Measurements from ENCODE around the gene NOP58.

Gene NOP58

GRCh38 chr2:202337151-202337550 is 71.6 kb downstream of the NOP58 start:
- no peak for TF ChIP-seq CTCF (IDR thresholded peaks at IDR 0.05; ENCODE audit: low read depth, low read length, missing control alignments)
- Histone ChIP-seq H3K4me3 (ENCODE audit: low read depth, low read length) (no peak overlapping the region), H3K27ac (no peak overlapping the region), H3K27me3 (replicated peaks) (no peaks in the 10 kb centered on the region), H3K36me3 (replicated peaks) (no peaks in the 10 kb centered on the region)
- in situ Hi-C loops (cut with HindIII; ENCODE audit: low pct_ligation_motif_present, low sequenced_read_pairs), result no loop called here
- DNase-seq, result no peak

DNA sequence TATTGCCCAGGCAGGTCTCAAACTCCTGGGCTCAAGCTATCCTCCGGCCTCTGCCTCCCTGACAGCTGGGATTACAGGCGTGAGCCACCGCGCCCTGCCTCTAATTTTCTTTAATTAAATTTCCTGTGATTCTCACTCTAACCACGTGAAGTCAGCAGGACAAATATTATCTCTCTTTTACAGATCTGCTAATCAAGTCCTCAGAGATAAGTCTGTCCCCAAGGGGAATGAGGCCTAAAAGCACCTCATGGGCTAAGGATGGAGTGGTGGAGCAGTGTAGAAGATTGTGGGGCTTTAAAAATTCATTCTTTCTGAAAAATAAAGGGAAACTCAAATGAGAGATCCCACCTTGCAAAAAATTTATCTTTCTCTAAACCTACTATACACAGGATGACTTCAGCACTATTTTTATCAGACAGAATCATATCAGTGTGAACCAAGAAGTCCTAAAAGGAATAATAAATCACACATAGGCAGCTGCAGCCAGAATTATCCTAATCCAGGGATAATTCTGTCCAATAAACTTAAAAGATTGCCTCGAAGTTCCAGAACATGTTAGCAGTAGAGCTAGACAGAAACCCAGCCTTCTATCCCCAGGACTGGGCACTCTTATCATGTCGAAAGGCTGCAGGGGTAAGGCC is 72.3 kb downstream of the NOP58 start:
- H3K27ac ChIP-seq, result no peak overlapping the region
- in situ Hi-C loops (cut with HindIII; ENCODE audit: low pct_ligation_motif_present, low sequenced_read_pairs), result no loop called here
- no peak overlapping the region for H3K4me3 ChIP-seq (ENCODE audit: low read depth, low read length)
- H3K36me3 ChIP-seq (replicated peaks), result no peaks in the 10 kb centered on the region
- DNase-seq, result no peak
- no peak for TF ChIP-seq CTCF (IDR thresholded peaks at IDR 0.05; ENCODE audit: low read depth, low read length, missing control alignments)
- no peaks in the 10 kb centered on the region for H3K27me3 ChIP-seq (replicated peaks)

GRCh38 chr2:202339071-202339870 is 73.7 kb downstream of the NOP58 start:
- in situ Hi-C loops (cut with HindIII; ENCODE audit: low pct_ligation_motif_present, low sequenced_read_pairs), result no loop called here
- Histone ChIP-seq H3K36me3 (replicated peaks) (no peaks in the 10 kb centered on the region), H3K27ac (no peak overlapping the region), H3K27me3 (replicated peaks) (no peaks in the 10 kb centered on the region), H3K4me3 (ENCODE audit: low read depth, low read length) (no peak overlapping the region)
- peak; percentile 59 for DNase-seq
- no peak for TF ChIP-seq CTCF (IDR thresholded peaks at IDR 0.05; ENCODE audit: low read depth, low read length, missing control alignments)

DNA sequence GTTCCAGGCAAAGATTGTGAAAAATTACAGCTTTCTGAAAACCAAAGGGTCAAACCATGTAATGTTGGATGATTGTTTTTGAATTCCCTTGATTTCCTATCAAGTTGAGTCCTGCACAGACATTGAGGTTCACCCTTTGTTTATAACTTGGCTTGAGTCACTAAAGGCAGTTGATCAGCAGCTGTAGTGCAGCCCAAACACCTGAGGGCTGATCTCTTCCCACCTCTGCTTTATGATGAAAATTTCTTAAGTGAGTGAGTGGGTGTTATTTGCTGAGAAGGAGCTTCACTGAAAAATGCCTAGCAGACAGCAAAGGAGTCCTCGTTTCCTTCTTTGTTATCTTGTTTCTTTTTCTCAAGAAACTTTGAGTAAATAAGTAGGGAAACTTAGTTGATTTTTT is 78.6 kb downstream of the NOP58 start:
- Histone ChIP-seq H3K36me3 (replicated peaks) (no peaks in the 10 kb centered on the region), H3K4me3 (ENCODE audit: low read depth, low read length) (no peak overlapping the region), H3K27ac (no peak overlapping the region), H3K27me3 (replicated peaks) (no peaks in the 10 kb centered on the region)
- no peak for TF ChIP-seq CTCF (IDR thresholded peaks at IDR 0.05; ENCODE audit: low read depth, low read length, missing control alignments)
- no peak for DNase-seq
- in situ Hi-C loops (cut with HindIII; ENCODE audit: low pct_ligation_motif_present, low sequenced_read_pairs), result no loop called here

DNA sequence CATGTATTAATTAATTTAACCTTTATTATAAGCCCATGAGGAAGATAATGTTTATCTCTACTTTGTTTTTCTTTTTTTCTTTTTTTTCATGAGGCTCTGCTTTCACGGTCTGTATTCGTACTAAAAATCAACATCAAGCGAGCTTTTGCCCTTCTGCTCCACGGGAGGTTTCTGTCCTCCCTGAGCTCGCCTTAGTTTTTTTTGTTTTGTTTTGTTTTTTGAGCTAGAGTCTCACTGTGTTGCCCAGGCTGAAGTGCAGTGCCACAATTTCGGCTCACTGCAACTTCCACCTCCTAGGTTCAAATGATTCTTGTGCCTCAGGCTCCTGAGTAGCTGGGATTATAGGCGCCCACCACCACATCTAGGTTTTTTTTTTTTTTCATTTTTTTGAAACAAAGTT is 80.6 kb downstream of the NOP58 start:
- H3K4me3 ChIP-seq (ENCODE audit: low read depth, low read length), result no peak overlapping the region
- H3K27ac ChIP-seq, result no peak overlapping the region
- no peaks in the 10 kb centered on the region for H3K27me3 ChIP-seq (replicated peaks)
- no peak for TF ChIP-seq CTCF (IDR thresholded peaks at IDR 0.05; ENCODE audit: low read depth, low read length, missing control alignments)
- no peak for DNase-seq
- in situ Hi-C loops (cut with HindIII; ENCODE audit: low pct_ligation_motif_present, low sequenced_read_pairs), result no loop called here
- no peaks in the 10 kb centered on the region for H3K36me3 ChIP-seq (replicated peaks)

Data from brain microvascular endothelial cell (primary cell).